ENCODE data around the gene ATRX.
"Not testable (repeated sequence)": the region's sequence is repeated elsewhere in the genome, so short reads cannot be mapped to it uniquely, and the experiment has no call there.

Gene ATRX

DNA sequence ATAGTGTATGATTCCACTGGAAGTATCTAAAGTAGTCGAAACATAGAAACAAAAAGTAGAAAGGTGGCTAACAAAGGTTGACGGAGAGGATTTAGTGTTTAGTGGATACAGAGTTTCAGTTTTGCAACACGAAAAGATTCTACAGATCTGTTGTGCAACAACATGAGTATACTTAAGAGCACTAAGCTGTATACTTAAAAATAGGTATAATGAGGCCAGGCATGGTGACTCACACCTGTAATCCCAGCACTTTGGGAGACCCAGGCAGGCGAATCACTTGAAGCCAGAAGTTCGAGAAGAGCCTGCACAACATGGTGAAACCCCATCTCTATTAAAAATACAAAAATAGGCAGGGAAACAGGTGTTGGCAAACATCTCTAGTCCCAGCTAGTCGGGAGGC is 7.9 kb upstream of the ATRX start:
- TF ChIP-seq, protein P1, sequence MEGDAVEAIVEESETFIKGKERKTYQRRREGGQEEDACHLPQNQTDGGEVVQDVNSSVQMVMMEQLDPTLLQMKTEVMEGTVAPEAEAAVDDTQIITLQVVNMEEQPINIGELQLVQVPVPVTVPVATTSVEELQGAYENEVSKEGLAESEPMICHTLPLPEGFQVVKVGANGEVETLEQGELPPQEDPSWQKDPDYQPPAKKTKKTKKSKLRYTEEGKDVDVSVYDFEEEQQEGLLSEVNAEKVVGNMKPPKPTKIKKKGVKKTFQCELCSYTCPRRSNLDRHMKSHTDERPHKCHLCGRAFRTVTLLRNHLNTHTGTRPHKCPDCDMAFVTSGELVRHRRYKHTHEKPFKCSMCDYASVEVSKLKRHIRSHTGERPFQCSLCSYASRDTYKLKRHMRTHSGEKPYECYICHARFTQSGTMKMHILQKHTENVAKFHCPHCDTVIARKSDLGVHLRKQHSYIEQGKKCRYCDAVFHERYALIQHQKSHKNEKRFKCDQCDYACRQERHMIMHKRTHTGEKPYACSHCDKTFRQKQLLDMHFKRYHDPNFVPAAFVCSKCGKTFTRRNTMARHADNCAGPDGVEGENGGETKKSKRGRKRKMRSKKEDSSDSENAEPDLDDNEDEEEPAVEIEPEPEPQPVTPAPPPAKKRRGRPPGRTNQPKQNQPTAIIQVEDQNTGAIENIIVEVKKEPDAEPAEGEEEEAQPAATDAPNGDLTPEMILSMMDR (IDR thresholded peaks at IDR 0.05) = no peak
- no peak for DNase-seq (ENCODE audit: low spot score)
- Histone ChIP-seq H3K27ac (no peak overlapping the region), H3K4me3 (no peak overlapping the region)

DNA sequence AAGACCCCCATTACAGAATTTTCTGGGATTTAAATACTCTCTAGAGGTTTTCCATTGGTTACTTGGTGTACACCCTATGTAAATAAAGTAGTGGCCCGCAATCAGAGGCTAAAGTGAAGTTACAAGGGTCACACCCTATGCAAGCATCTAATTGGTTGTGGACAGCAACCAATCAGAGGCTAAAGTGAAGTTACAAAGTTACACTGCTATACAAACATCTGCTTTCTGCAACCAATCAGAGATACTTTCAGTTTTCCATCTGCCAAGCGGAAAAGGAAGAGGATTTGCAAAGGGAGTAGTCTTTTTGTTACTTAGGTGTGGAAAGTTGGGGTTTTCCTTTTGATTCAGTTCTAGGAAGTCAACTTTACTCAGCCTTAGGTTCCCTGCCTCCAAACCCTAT is 2.0 kb upstream of the ATRX start:
- TF ChIP-seq, protein P1 (IDR thresholded peaks at IDR 0.05) = no peak
- Histone ChIP-seq H3K27ac (no peak overlapping the region), H3K4me3 (peak overlapping the region; percentile 30)
- no peak for DNase-seq (ENCODE audit: low spot score)

DNA sequence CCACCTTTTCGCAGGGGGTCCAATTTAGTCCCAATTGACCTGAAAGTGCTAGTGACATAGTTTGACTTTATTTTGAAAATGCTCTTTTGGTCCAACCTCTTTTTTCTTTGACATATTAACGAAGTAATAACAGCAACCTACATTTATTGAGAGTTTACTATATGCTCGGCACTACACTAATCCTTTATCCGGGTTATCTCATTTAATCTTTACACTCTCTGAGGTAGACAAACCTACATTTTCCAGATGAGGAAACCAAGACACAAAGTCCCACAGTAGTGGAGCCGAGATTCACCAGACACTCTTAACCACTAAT is 307 bp upstream of the ATRX start:
- DNase-seq (ENCODE audit: low spot score) = no peak
- TF ChIP-seq, protein P1 (IDR thresholded peaks at IDR 0.05) = no peak
- Histone ChIP-seq H3K27ac (peak overlapping the region; percentile 90 to 94), H3K4me3 (peak overlapping the region; percentile 76)

DNA sequence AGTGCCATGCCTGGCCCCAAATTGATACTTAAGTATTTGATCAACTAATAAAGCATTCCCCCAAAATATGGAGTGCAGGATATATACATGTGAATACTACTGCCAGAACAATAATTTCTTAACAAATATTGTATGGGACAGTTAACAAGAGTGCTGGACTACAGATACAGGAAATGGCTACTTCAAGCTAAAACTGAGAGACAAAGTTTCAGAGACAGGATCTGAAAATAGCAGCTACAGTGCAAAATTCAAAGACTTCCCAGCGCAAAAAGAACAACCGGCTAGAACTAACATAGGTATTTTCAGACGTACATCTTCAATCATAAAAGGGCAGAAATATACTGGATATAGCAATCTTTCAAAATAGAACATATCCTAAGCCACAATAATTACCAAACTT is 6.3 kb downstream of the ATRX start:
- no peak overlapping the region for H3K4me3 ChIP-seq
- DNase-seq (ENCODE audit: low spot score) = no peak
- TF ChIP-seq, protein P1 (IDR thresholded peaks at IDR 0.05) = no peak
- H3K27ac ChIP-seq = no peak overlapping the region

DNA sequence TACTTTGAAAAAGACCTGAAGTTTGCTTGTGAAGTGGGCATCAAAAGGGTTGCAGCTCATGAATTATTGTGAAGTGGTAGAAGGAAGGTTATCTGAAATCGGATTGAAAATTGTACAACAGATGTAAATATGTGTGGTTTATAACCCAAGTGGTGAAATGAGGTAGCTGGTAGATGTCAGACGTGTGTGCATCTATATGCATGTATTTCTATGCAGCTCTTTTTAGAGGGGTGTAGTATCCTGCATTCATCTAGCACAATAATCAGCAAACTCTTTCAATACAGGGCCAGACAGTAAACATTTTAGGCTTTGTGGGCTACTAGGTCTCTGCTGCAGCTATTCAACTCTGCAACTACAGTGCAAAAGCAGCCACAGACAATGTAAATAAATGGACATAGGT is 9.4 kb downstream of the ATRX start:
- TF ChIP-seq, protein P1 (IDR thresholded peaks at IDR 0.05) = no peak
- Histone ChIP-seq H3K4me3 (no peak overlapping the region), H3K27ac (no peak overlapping the region)
- no peak for DNase-seq (ENCODE audit: low spot score)

DNA sequence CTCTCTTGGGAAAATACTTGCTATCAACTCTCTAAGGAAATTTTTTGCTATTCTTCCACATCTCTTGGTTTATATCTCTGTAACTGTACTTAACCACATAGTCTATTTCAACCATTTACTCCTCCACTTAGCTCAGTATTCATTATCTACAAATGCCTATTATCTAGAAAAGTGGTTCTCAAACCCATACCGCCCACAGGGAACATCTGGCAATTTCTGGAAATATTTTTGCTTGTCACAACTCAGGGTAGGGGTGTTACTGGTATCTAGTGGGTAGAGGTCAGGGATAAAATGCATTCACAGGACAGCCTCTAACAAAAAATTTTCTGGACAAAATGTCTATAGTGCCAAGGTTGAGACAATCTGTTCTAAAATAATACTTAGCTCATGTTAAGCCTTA is 14.4 kb downstream of the ATRX start:
- no peak overlapping the region for H3K27ac ChIP-seq
- no peak for DNase-seq (ENCODE audit: low spot score)
- TF ChIP-seq, protein P1 (IDR thresholded peaks at IDR 0.05) = no peak
- no peak overlapping the region for H3K4me3 ChIP-seq

DNA sequence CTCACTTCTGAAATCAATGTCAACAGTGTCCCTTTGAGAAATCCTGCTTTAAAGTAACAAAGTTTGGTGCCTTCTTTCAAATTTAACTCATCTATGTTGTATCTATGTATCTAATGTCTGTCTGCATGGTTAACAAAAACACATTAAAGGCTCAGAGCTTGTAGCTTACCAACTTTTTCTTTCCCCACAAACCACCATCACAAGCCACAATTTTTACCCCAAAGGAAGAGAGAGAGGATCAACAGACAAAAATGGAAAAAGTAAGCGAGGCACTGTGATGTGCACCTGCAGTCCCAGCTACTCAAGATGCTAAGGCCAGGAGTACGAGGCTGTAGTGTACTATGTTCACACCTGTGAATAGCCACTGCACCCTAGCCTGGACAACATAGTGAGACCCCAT is 17.2 kb downstream of the ATRX start:
- Histone ChIP-seq H3K4me3 (no peak overlapping the region), H3K27ac (no peak overlapping the region)
- TF ChIP-seq, protein P1 (IDR thresholded peaks at IDR 0.05) = no peak
- DNase-seq (ENCODE audit: low spot score) = no peak

DNA sequence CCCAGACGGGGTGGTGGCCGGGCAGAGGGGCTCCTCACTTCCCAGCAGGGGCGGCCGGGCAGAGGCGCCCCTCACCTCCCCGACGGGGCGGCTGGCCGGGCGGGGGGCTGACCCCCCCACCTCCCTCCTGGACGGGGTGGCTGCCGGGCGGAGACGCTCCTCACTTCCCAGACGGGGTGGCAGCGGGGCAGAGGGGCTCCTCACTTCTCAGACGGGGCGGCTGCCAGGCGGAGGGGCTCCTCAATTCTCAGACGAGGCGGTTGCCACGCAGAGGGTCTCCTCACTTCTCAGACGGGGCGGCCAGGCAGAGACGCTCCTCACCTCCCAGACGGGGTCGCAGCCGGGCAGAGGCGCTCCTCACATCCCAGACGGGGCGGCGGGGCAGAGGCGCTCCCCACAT is 19.8 kb downstream of the ATRX start:
- H3K27ac ChIP-seq; DNase-seq (ENCODE audit: low spot score); H3K4me3 ChIP-seq: not testable (repeated sequence)
